HS-5 (cell line): ENCODE data around the gene SLC1A4.

Source experiments
- DNase-seq: peaks from one replicate; pipeline ENCODE4 v3.0.0-alpha.2; 2012; ENCODE audit warnings: low read depth

Gene SLC1A4

GRCh38 chr2:65054749-65055421 is 65.7 kb downstream of the SLC1A4 start:
- DNase-seq, result no peak

- no peak for DNase-seq
Observed at GRCh38 chr2:65055422-65056214, 66.4 kb downstream of the SLC1A4 start.

GRCh38 chr2:65056215-65057053 is 67.2 kb downstream of the SLC1A4 start, which contains the start of gene CEP68:
Gene CEP68, plus strand, starts transcription at chr2:65056416. Its CDS starts 13,029 bp downstream, at chr2:65069445.
- DNase-seq, result peak; percentile 86

GRCh38 chr2:65057054-65057375 is 67.8 kb downstream of the SLC1A4 start:
- DNase-seq, result no peak

GRCh38 chr2:65057391-65058052 is 68.3 kb downstream of the SLC1A4 start:
- no peak for DNase-seq

- no peak for DNase-seq
Observed at GRCh38 chr2:65059071-65059470, 69.9 kb downstream of the SLC1A4 start.

- DNase-seq, result no peak
Observed at GRCh38 chr2:65061146-65061909, 72.1 kb downstream of the SLC1A4 start.

- DNase-seq, result no peak
Observed at GRCh38 chr2:65061910-65062339, 72.7 kb downstream of the SLC1A4 start.

- DNase-seq, result no peak
Observed at GRCh38 chr2:65062843-65063825, 73.9 kb downstream of the SLC1A4 start.

- peak; percentile 69 for DNase-seq
Observed at GRCh38 chr2:65064728-65065552, 75.7 kb downstream of the SLC1A4 start.

GRCh38 chr2:65067806-65068553 is 78.8 kb downstream of the SLC1A4 start:
- DNase-seq, result no peak

GRCh38 chr2:65069439-65069824 is 80.2 kb downstream of the SLC1A4 start:
- no peak for DNase-seq

GRCh38 chr2:65070172-65070830 is 81.1 kb downstream of the SLC1A4 start:
- peak; percentile 63 for DNase-seq

GRCh38 chr2:65070856-65071255 is 81.7 kb downstream of the SLC1A4 start:
- DNase-seq, result no peak

- DNase-seq, result no peak
Observed at GRCh38 chr2:65071499-65072180, 82.4 kb downstream of the SLC1A4 start.

- DNase-seq, result no peak
Observed at GRCh38 chr2:65072181-65072970, 83.2 kb downstream of the SLC1A4 start.
